SK-N-SH (cell line): ENCODE measurements around the gene ZFP90. TPM values are rescaled to one million over a fixed set of nuclear protein-coding genes. Genes with fewer than 3 reads are reported as not detected.

Source experiments
- CTCF ChIA-PET: fragments of 300-600, 350-600 bp; formaldehyde crosslinking; extraction: SDS; loops from one replicate; lab custom pipeline; 2021; lab: Yijun Ruan, JAX
- POLR2A ChIA-PET: fragments of 350-600 bp; sonication (Branson Sonifier 250); formaldehyde crosslinking; extraction: SDS; loops from one replicate; lab custom pipeline; 2020; ENCODE audit warnings: antibody characterized with exemption, inconsistent platforms; lab: Yijun Ruan, JAX
- DNase-seq: peaks from one replicate; pipeline ENCODE4 v3.0.0; 2012
- H2AFZ ChIP-seq: fragments of 200-600 bp; sonication (generic); 2 replicates; pipeline ENCODE4 v1.8.1; 2016; ENCODE audit warnings: antibody characterized with exemption, mild to moderate bottlenecking, low read depth
- H3F3A ChIP-seq: fragments of 200-600 bp; sonication (generic); replicated peaks from 2 replicates; pipeline ENCODE3; 2016; ENCODE audit warnings: antibody characterized with exemption, mild to moderate bottlenecking; ENCODE audit not compliant: insufficient read depth
- H3K27ac ChIP-seq, 2 experiments: fragments of 200-500 bp in 1 of 2; fragments of 200-600 bp in 1 of 2; sonication (Bioruptor generic) in 1 of 2; sonication (generic), shearing (Covaris generic) in 1 of 2; 2 replicates each; pipeline versions ENCODE4 v1.5.1 to v1.6.1; 2014 to 2016; ENCODE audit warnings: low read depth in 2 of 2, inconsistent platforms in 1 of 2, low read length in 1 of 2, mild to moderate bottlenecking in 1 of 2, mixed read lengths in 1 of 2
- H3K27me3 ChIP-seq: fragments of 200-600 bp; sonication (generic), shearing (Covaris generic); 2 replicates; pipeline ENCODE4 v1.6.1; 2016; ENCODE audit warnings: mixed run types; ENCODE audit not compliant: insufficient read depth
- H3K36me3 ChIP-seq, 2 experiments: fragments of 200-500 bp in 1 of 2; fragments of 200-600 bp in 1 of 2; sonication (Bioruptor generic) in 1 of 2; sonication (generic) in 1 of 2; replicated peaks in 1 of 2; 2 replicates each; pipeline versions ENCODE3 to v1.5.1; 2014 to 2016; ENCODE audit warnings: low read length in 1 of 2, mild to moderate bottlenecking in 1 of 2; ENCODE audit not compliant: insufficient read depth in 2 of 2, control insufficient read depth in 1 of 2
- H3K4me1 ChIP-seq, 2 experiments: fragments of 200-500 bp in 1 of 2; fragments of 200-600 bp in 1 of 2; sonication (Bioruptor generic) in 1 of 2; sonication (generic), shearing (Covaris generic) in 1 of 2; 2 replicates each; pipeline versions ENCODE4 v1.5.1 to v1.6.1; 2014 to 2016; ENCODE audit warnings: low read depth in 1 of 2, low read length in 1 of 2, mixed run types in 1 of 2; ENCODE audit not compliant: insufficient read depth in 2 of 2, control insufficient read depth in 1 of 2
- H3K4me2 ChIP-seq: fragments of 200-600 bp; sonication (generic), shearing (Covaris generic); 2 replicates; pipeline ENCODE4 v1.6.1; 2017; ENCODE audit warnings: mixed run types
- H3K4me3 ChIP-seq, 2 experiments: fragments of 200-500 bp in 1 of 2; fragments of 200-600 bp in 1 of 2; sonication (Bioruptor generic) in 1 of 2; sonication (generic), shearing (Covaris generic) in 1 of 2; 2 replicates each; pipeline versions ENCODE4 v1.5.1 to v1.8.1; 2014 to 2016; ENCODE audit warnings: low read depth in 2 of 2, inconsistent platforms in 1 of 2, low read length in 1 of 2, mild to moderate bottlenecking in 1 of 2, mixed read lengths in 1 of 2, moderate library complexity in 1 of 2
- H3K79me2 ChIP-seq: fragments of 200-600 bp; sonication (generic); 2 replicates; pipeline ENCODE4 v1.8.1; 2017; ENCODE audit warnings: mild to moderate bottlenecking; ENCODE audit not compliant: insufficient read depth
- H3K9ac ChIP-seq: fragments of 200-600 bp; sonication (generic); 2 replicates; pipeline ENCODE4 v1.6.1; 2017; ENCODE audit warnings: mixed run types
- H3K9me2 ChIP-seq: fragments of 200-600 bp; sonication (generic); 2 replicates; pipeline ENCODE4 v1.6.1; 2017; ENCODE audit warnings: mixed run types
- H3K9me3 ChIP-seq: fragments of 200-600 bp; sonication (generic); 2 replicates; pipeline ENCODE4 v1.6.1; 2017; ENCODE audit warnings: mixed run types, mild to moderate bottlenecking, moderate library complexity
- H4K20me1 ChIP-seq: fragments of 200-600 bp; sonication (generic); 2 replicates; pipeline ENCODE4 v1.6.1; 2017; ENCODE audit warnings: mild to moderate bottlenecking, mixed run types; ENCODE audit not compliant: insufficient read depth
- CTCF ChIP-seq: fragments of 200-600 bp; sonication (generic); IDR thresholded peaks from 2 replicates; pipeline ENCODE4 v1.6.1; 2017; ENCODE audit warnings: antibody characterized with exemption, mild to moderate bottlenecking, moderate library complexity
- ELF1 ChIP-seq: IDR thresholded peaks from 2 replicates; pipeline ENCODE4 v1.4.0; 2012
- EP300 ChIP-seq, 2 experiments: IDR thresholded peaks; 2 replicates each; pipeline versions ENCODE4 v1.4.0 to v1.6.1; 2012; ENCODE audit warnings: borderline replicate concordance in 1 of 2, low read depth in 1 of 2, low read length in 1 of 2
- FOSL2 ChIP-seq: IDR thresholded peaks from 2 replicates; pipeline ENCODE4 v1.4.0; 2012; ENCODE audit warnings: low read depth, mild to moderate bottlenecking, moderate library complexity, borderline replicate concordance
- FOXJ3 ChIP-seq: sonication (generic); formaldehyde crosslinking; IDR thresholded peaks from 2 replicates; pipeline ENCODE4 v1.5.1; 2020; ENCODE audit warnings: mild to moderate bottlenecking, missing genetic modification reagents
- FOXM1 ChIP-seq: IDR thresholded peaks from 2 replicates; pipeline ENCODE4 v1.4.0; 2012; ENCODE audit warnings: low read depth, mild to moderate bottlenecking
- GABPA ChIP-seq: IDR thresholded peaks from 2 replicates; pipeline ENCODE4 v1.4.0; 2012; ENCODE audit warnings: low read depth, mild to moderate bottlenecking
- IRF3 ChIP-seq: fragments of 150-350 bp; IDR thresholded peaks from 2 replicates; pipeline ENCODE4 v1.6.1; 2016; ENCODE audit warnings: mild to moderate bottlenecking, low read depth, low read length
- JUND ChIP-seq: IDR thresholded peaks from 2 replicates; pipeline ENCODE4 v1.4.0; 2012
- MAX ChIP-seq: IDR thresholded peaks from 2 replicates; pipeline ENCODE4 v1.4.0; 2012; ENCODE audit warnings: low read depth
- MXI1 ChIP-seq: IDR thresholded peaks from 2 replicates; pipeline ENCODE4 v1.6.1; 2012; ENCODE audit warnings: mild to moderate bottlenecking, low read depth, low read length, improper control_type of control experiment
- POLR2AphosphoS5 ChIP-seq: IDR thresholded peaks from 2 replicates; pipeline ENCODE4 v1.6.1; 2012; ENCODE audit warnings: low read depth, low read length
- RAD21 ChIP-seq: IDR thresholded peaks from 2 replicates; pipeline ENCODE4 v1.6.1; 2012; ENCODE audit warnings: mild to moderate bottlenecking, low read length
- SMC3 ChIP-seq: IDR thresholded peaks from 2 replicates; pipeline ENCODE4 v1.6.1; 2012; ENCODE audit warnings: low read depth, low read length, improper control_type of control experiment
- TAF1 ChIP-seq: IDR thresholded peaks from 2 replicates; pipeline ENCODE4 v1.6.1; 2012; ENCODE audit warnings: low read depth, mild to moderate bottlenecking, low read length, moderate library complexity, borderline replicate concordance
- TEAD4 ChIP-seq: IDR thresholded peaks from 2 replicates; pipeline ENCODE4 v1.4.0; 2012; ENCODE audit warnings: mild to moderate bottlenecking, borderline replicate concordance; ENCODE audit not compliant: insufficient read depth
- WGBS: methylation state at CpG from one replicate; pipeline ENCODE4 v1.1.6; 2017; ENCODE audit warnings: low lambda C conversion rate; 5-methylcytosine and 5-hydroxymethylcytosine counted together
- polyA plus RNA-seq, 3 experiments: library from polyadenylated mRNA; depleted of rRNA; stranded (reverse); fragments of >200 nt; gene quantifications; 2 replicates each; pipeline ENCODE4 v1.2.3, GENCODE V29; 2012
- TF ChIP-seq, protein P1 (sequence below): IDR thresholded peaks from 2 replicates; pipeline ENCODE4; 2012

The ZFP90 gene
- polyA plus RNA-seq, 1 of the 3 experiments (the other 2 are of a cell fraction) = 9.9 TPM

DNA sequence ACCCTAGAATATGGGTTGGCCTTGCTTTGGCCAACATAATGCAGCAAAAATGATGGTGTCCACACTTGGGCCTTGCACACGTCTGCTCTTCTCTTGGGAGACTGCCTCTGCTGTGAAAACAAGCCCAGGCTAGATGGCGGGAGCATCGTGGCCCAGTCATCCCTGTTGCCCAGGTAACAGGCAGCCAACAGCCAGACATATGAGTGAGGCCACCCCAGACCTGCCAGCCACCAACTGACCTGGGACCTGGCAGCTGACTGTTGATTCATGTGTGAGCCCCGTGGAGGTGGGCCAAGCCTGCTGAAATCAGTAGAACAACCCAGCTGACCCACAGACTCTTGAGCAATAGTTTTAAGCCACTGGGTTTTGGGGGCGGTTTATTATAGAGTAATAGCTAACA is 66.7 kb downstream of the ZFP90 start:
- Histone ChIP-seq H3K27me3 (no peaks in the 10 kb centered on the region), H3K9me3 (no peaks in the 10 kb centered on the region), H2AFZ (no peak overlapping the region), H3K9me2 (no peaks in the 10 kb centered on the region), H3K9ac (no peak overlapping the region), H3K4me2 (no peak overlapping the region), H3K27ac (no peak overlapping the region), H3K4me1 (no peaks in the 10 kb centered on the region), H3K36me3 (no peaks in the 10 kb centered on the region), H3K4me3 (no peak overlapping the region), H3F3A (no peaks in the 10 kb centered on the region), H4K20me1 (no peaks in the 10 kb centered on the region), H3K79me2 (no peaks in the 10 kb centered on the region)
- DNase-seq = no peak
- no peak for TF ChIP-seq FOXM1
- no peak for TF ChIP-seq POLR2AphosphoS5
- no peak for TF ChIP-seq MXI1
- TF ChIP-seq TEAD4 = no peak
- no peak for TF ChIP-seq IRF3
- TF ChIP-seq GABPA = no peak
- no peak for TF ChIP-seq JUND
- no peak for TF ChIP-seq FOXJ3
- POLR2A ChIA-PET = no interaction called here
- CTCF ChIA-PET = interaction anchor here (1.0 kb wide), 1 partner anchor 77 kb away, joined by 4 read pairs; no protein-coding TSS in a partner anchor
- WGBS = 48% methylated on average over 5 of the region's 5 CpGs

- WGBS = 79% methylated on average over 6 of the region's 7 CpGs
- H3K4me2 ChIP-seq = no peak overlapping the region
- no peaks in the 10 kb centered on the region for H3F3A ChIP-seq
- H3K4me3 ChIP-seq = no peak overlapping the region
- H2AFZ ChIP-seq = no peak overlapping the region
- H3K27ac ChIP-seq = no peak overlapping the region
- CTCF ChIA-PET = no interaction called here
- H3K79me2 ChIP-seq = no peaks in the 10 kb centered on the region
- no peak overlapping the region for H3K9ac ChIP-seq
- H3K9me3 ChIP-seq = no peaks in the 10 kb centered on the region
- H3K9me2 ChIP-seq = no peaks in the 10 kb centered on the region
- no peak for TF ChIP-seq FOSL2
- TF ChIP-seq FOXM1 = no peak
- no peak for TF ChIP-seq TAF1
- TF ChIP-seq IRF3 = no peak
- TF ChIP-seq, protein P1, sequence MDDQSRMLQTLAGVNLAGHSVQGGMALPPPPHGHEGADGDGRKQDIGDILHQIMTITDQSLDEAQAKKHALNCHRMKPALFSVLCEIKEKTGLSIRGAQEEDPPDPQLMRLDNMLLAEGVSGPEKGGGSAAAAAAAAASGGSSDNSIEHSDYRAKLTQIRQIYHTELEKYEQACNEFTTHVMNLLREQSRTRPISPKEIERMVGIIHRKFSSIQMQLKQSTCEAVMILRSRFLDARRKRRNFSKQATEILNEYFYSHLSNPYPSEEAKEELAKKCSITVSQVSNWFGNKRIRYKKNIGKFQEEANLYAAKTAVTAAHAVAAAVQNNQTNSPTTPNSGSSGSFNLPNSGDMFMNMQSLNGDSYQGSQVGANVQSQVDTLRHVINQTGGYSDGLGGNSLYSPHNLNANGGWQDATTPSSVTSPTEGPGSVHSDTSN = no peak
- no peak for TF ChIP-seq CTCF
- no peak for TF ChIP-seq MAX
- no peak for TF ChIP-seq GABPA
- TF ChIP-seq ELF1 = no peak
- no peak for TF ChIP-seq EP300 (IDR thresholded peaks at IDR 0.05; ENCODE audit: borderline replicate concordance in 1 of 2, low read depth in 1 of 2, low read length in 1 of 2)
- TF ChIP-seq RAD21 = no peak
- no peak for TF ChIP-seq SMC3
- TF ChIP-seq, all 33 proteins: peak for 0
- DNase-seq = no peak
- POLR2A ChIA-PET = no interaction called here
- Histone ChIP-seq H3K27me3 (no peaks in the 10 kb centered on the region), H4K20me1 (no peaks in the 10 kb centered on the region), H3K4me1 (no peaks in the 10 kb centered on the region), H3K36me3 (no peaks in the 10 kb centered on the region)
These were observed 68.4 kb downstream of the ZFP90 start for GRCh38 chr16:68607443-68607842.
